Measurements from ENCODE around the gene C6orf136. TPM values are rescaled to one million over a fixed set of nuclear protein-coding genes. Genes with fewer than 3 reads are reported as not detected.

C6orf136 gene
- total and polyA plus RNA-seq, 9 of the 15 experiments (the other 6 are each of a cell fraction or from before 2014, with no cell fraction given): 14.1 to 63.1 (median 18.4) TPM

- TF ChIP-seq ZNF407 (IDR thresholded peaks at IDR 0.05; ENCODE audit: low read depth): peak; percentile 98
- no peak for TF ChIP-seq CBFA2T3 (IDR thresholded peaks at IDR 0.05)
- no peak for TF ChIP-seq NONO (IDR thresholded peaks at IDR 0.05; ENCODE audit: low read depth in 2 of 2, low read length in 1 of 2)
- peak; percentile 76 for TF ChIP-seq JUND (IDR thresholded peaks at IDR 0.05; ENCODE audit: borderline replicate concordance, low read depth, low read length)
- TF ChIP-seq JUND (tag; IDR thresholded peaks at IDR 0.05; ENCODE audit: borderline replicate concordance, low read depth, low read length): peak; percentile 68; the same call in 1 of the 3 replicates
- no peak for TF ChIP-seq ZNF696 (CRISPR knock-in tag; conservative IDR thresholded peaks at IDR 0.05)
- no peak for TF ChIP-seq FOXJ2 (tag; IDR thresholded peaks at IDR 0.05)
- TF ChIP-seq CBFA2T2 (conservative IDR thresholded peaks at IDR 0.05): no peak
- peak; percentile 60; the same call in 1 of the 2 replicates for TF ChIP-seq DIDO1 (tag; IDR thresholded peaks at IDR 0.05; ENCODE audit: low read depth)
- no peak for TF ChIP-seq MCM3 (IDR thresholded peaks at IDR 0.05)
- TF ChIP-seq ZMIZ1 (IDR thresholded peaks at IDR 0.05; ENCODE audit: low read depth in 2 of 2, low read length in 2 of 2): peak in 1 of 2 experiments; percentile 58; a peak in 1 of 4 replicates
- TF ChIP-seq XRCC3 (IDR thresholded peaks at IDR 0.05): no peak
- TF ChIP-seq HDAC6 (IDR thresholded peaks at IDR 0.05; ENCODE audit: low read depth, low read length): no peak
These were observed 25.7 kb downstream of the C6orf136 start, which contains the start of gene DHX16 (continued) for GRCh38 chr6:30672445-30673253.

All from K562 (cell line).